ENCODE data around the gene SLC35C1.
A peak's percentile ranks its signal among the peaks of the same experiment; 100 is the strongest.

The SLC35C1 gene

GRCh38 chr11:45804761-45805304, at the start of gene SLC35C1:
SLC35C1 (plus strand) TSS chr11:45805149; CDS start chr11:45805802, 653 bp downstream.
- DNase-seq (ENCODE audit: low spot score) = peak; percentile 95

DNA sequence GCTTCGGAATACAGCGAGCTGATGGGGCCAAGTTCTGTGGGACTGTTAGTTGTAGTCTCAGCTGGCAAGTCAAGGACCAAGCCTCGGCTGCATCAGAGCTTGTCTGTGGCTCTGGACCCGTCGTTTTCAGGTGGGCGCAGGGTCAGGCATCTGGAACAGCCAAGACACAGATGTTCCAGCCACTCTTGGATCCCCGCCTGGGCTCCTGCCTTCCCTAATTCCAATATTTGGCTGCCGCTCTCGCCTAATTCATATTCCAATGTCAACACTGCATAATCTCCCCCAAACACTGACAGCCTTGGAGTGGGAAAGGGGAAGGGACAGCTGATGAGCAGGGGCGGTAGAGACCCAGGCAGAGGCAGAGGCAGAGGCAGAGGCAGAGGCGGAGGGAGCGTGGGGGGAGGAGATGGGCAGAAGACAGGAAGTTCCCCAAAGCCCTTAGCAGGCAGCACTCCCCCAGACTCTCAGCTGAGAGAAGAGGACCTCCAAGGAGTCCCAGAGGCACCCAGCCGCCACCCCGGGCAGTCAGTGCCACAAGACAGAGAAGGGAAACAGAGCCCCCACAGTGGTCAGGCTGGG, 49.6 kb upstream of the SLC35C1 start:
- DNase-seq (ENCODE audit: low spot score) = no peak

- no peak for DNase-seq (ENCODE audit: low spot score)
These were observed 48.5 kb upstream of the SLC35C1 start for GRCh38 chr11:45756384-45757010.

DNA sequence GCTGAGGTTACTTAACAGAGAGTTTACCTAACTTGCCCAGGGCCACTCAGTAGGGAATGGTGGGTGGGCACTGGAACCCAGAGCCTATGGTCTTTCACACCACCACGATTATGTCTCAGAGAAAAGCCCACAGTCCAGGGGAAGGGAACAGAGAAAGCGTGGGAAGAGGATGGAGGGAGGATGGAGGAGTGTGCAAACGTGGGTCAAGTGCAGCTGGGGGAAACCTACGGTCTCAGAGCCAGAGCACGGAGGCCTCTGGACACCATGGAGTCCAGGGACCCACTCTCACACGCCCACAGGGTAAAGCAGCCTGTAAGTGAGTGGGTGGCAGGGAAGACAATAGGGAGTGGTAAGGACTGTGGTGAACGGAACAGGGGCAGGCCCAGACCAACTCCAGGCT, 47.3 kb upstream of the SLC35C1 start:
- DNase-seq (ENCODE audit: low spot score) = no peak

- DNase-seq (ENCODE audit: low spot score) = no peak
These were observed 43.3 kb upstream of the SLC35C1 start for GRCh38 chr11:45761659-45762058.

GRCh38 chr11:45765107-45765668, 39.8 kb upstream of the SLC35C1 start:
- DNase-seq (ENCODE audit: low spot score) = no peak

GRCh38 chr11:45765836-45766235, 39.1 kb upstream of the SLC35C1 start:
- DNase-seq (ENCODE audit: low spot score) = no peak

- no peak for DNase-seq (ENCODE audit: low spot score)
These were observed 38.5 kb upstream of the SLC35C1 start for GRCh38 chr11:45766469-45766868.

GRCh38 chr11:45768486-45768885, 36.5 kb upstream of the SLC35C1 start:
- no peak for DNase-seq (ENCODE audit: low spot score)

- DNase-seq (ENCODE audit: low spot score) = no peak
These were observed 35.0 kb upstream of the SLC35C1 start for GRCh38 chr11:45769960-45770359.

GRCh38 chr11:45771193-45771565, 33.8 kb upstream of the SLC35C1 start:
- DNase-seq (ENCODE audit: low spot score) = peak; percentile 42

DNA sequence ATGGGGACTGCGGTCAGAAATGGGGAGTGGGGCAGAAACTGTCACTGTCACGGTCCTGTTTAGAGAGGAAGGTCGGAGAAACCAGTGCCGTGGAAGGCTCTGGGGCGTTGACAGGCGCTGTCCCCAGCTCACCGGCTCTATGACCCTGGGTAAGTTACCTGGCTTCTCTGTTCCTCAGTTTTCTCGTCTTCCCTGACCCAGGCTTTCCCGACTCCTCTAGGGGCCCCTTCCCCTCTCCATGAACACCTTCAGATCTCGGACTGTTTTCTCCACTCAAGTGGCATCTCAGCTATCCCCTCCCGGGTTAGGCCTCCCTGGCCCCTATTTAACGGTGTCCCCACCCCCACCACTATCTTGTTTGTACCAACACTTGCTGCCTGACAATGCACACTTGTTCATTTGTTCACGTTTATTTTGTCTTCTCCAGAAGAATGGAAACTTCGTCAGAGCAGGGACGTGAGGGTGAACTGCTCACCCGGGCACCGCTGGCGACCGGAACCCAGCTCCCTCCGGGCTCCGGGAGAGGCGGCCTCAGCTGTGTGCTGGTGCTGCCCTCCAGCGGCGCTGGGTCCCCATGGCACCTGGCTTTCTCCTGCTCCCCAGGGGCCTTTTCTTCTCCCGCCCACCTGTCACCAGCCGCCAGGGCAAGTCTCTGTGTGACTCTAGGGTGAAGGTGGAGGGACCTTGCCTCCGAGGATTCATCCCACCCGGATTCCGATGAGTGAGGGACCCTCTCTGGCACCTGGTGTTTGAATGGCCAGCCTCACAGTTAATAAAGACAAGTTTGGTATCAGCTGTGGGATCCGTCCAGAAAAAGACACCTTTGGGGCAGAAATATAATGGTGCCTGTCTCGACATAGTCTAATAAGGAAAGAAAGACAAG, 33.1 kb upstream of the SLC35C1 start:
- peak; percentile 81 for DNase-seq (ENCODE audit: low spot score)

DNA sequence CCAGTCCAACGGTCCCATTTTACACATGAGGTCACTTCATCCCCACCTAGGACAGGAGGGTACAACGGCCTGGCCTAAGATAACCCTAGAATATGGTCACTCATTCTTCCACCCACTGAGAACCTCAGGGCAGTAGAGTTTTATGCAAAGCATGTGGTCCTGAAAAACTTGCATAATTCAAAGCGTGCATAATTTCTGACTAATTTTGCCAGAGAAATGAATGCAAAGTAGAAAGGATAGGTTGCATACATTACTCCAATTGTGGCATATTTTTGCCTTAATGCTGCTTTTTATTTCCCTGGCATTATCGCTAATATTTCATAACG, 32.5 kb upstream of the SLC35C1 start:
- no peak for DNase-seq (ENCODE audit: low spot score)

- no peak for DNase-seq (ENCODE audit: low spot score)
These were observed 31.8 kb upstream of the SLC35C1 start for GRCh38 chr11:45772986-45773785.

DNA sequence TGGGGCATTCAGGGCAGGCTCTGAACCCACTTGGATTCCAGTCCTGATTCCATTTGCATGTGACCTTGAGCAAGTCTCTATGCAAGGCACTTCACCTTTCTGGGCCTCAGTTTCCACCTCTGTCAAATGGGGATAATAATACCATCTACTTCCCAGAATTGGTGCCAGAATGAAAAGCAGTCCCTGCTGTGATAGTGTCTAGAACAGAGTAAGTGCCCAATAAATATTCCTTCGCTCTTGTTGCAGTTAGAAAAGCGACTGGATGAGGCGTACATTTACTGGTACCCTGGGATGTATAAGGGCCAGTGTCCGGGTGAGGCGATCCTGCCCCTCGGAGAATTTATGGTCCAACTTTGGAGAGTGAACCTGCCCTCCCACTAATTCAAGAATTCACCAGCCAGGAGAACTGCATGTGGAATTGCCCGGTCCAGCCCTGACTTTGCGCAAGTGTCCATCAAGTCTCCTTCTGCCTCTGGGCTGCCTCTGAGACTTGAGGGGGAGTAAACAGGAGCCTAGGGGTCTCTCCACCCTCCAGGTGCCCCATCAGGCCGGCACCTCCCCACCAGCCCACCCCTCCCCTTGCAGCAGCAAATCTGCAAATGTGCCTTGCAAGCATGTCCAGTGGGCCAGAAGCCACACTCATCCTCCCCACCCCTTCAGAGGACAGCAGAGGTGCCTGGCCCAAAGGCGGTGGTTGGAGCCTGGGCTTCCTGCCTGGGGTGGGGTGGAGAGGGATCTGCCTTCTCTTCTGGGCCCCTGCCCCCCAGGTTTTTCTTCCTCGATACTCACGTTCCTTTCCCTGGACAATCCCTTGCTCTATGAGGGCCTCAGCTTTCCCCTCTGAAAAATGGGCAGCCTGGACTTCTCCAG, 30.9 kb upstream of the SLC35C1 start:
- no peak for DNase-seq (ENCODE audit: low spot score)

DNA sequence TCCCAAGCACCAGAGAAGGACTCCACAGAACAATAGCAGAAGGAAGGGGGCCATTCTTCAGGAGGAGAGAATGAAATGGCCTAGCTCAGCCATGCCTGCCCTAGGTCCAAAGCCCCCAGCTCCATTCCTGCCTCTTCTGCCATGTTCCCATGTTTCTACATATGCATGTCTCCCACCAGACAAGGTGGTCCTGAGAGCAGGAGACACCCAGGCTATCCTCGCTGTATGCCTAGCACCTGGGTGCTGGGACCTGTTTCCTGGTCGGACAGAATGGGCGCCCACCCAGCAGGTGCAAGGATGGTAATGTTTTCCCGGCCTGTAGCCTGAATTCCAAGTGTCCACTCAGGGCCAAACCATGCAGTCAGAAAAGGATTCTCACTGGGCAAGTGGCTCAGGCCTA, 30.2 kb upstream of the SLC35C1 start:
- DNase-seq (ENCODE audit: low spot score) = no peak

- DNase-seq (ENCODE audit: low spot score) = no peak
These were observed 27.6 kb upstream of the SLC35C1 start for GRCh38 chr11:45777127-45777969.

DNA sequence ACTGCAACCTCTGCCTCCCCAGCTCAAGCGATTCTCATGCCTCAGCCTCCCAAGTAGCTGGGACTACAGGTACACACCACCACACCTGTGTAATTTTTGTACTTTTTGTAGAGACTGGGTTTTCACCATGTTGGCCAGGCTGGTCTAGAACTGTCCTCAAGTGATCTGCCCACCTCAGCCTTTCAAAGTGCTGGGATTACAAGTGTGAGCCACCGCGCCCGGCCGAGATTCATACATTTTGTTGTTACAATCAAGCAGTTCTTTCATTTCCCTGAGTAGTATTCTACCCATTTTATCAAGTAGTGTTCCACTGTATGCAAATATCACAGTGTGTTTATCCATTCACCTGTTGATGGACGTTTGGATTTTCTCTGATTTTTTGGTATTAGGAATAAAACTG, 26.6 kb upstream of the SLC35C1 start:
- no peak for DNase-seq (ENCODE audit: low spot score)

DNA sequence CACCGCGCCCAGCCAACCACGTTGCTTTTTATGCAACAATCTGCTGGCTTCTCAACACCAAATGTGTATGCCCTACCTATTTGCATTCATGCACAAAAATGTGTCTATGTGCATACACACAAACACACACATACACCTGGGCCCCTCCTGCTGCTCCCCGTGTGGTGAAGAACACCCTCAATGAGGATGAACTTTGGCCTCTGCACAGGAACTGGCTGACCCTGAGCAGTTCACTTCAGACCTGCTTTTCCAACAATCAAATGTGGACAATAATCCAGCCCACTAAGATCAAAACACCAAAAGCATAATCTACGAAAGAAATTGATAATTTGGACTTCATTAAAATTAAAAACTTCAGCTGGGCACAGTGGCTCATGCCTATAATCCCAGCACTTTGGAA, 25.3 kb upstream of the SLC35C1 start:
- no peak for DNase-seq (ENCODE audit: low spot score)

DNA sequence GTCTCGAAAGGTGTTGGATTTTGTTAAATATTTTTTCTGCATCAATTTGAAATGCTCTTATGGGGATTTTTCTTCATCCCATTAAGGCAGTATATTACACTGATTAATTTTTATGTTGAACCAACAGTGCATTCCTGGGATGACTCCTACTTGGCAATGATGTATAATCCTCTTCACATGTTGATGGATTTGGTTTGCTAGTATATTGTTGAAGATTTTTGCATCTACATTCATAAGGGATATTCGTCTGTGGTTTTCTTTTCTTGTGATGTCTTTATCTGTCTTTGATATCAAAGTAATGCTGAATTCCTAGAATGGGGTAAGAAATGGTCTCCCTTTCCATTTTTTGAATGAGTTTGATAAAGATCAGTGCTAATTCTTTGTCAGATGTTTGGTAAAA, 18.7 kb upstream of the SLC35C1 start:
- no peak for DNase-seq (ENCODE audit: low spot score)

Data from kidney tubule cell (primary cell).